Measurements from ENCODE around the gene PAFAH1B1. TPM values are rescaled to one million over a fixed set of nuclear protein-coding genes. Genes with fewer than 3 reads are reported as not detected.

Gene PAFAH1B1
- total and polyA plus RNA-seq, 7 experiments from 2014 or later, result 15.8 to 156 (median 127) TPM

GRCh38 chr17:2705888-2706795 is 112.7 kb downstream of the PAFAH1B1 start:
- Mint-ChIP-seq H3K27ac (peak overlapping the region in 2 of 9 donors; percentile 59 to 69), H3K9me3 (no peaks in the 10 kb centered on the region)

GRCh38 chr17:2706911-2707510 is 113.6 kb downstream of the PAFAH1B1 start:
- Histone ChIP-seq H3K9me3 (ENCODE audit: control insufficient read depth in 2 of 3, low read length in 3 of 3) (no peaks in the 10 kb centered on the region), H3K36me3 (ENCODE audit: control insufficient read depth in 2 of 3, insufficient read depth in 3 of 3, low read length in 3 of 3) (peaks cover 0 to 27% (median 7%) of the 10 kb centered on the region in 3 experiments), H3K4me3 (ENCODE audit: low read length) (no peak overlapping the region), H3K4me1 (ENCODE audit: control insufficient read depth in 2 of 2, insufficient read depth in 2 of 2, low read length in 2 of 2) (peaks cover 23 to 30% of the 10 kb centered on the region in 2 donors), H3K27me3 (ENCODE audit: control insufficient read depth in 2 of 2, insufficient read depth in 2 of 2, low read length in 2 of 2) (no peaks in the 10 kb centered on the region), H3K27ac (ENCODE audit: low read depth, low read length) (no peak overlapping the region)
- ChIA-PET CTCF (interaction anchor here (0.6 kb wide), 1 partner anchor 1145 kb away, joined by 3 read pairs; no protein-coding TSS in a partner anchor), POLR2A (no interaction called here)
- no peaks in the 10 kb centered on the region for H3K9me3 Mint-ChIP-seq
- no peak overlapping the region for H3K4me3 Mint-ChIP-seq
- DNase-seq, result no peak
- H3K27me3 Mint-ChIP-seq, result no peaks in the 10 kb centered on the region
- intact Hi-C loops (cut with micrococcal nuclease), result no loop called here
- H3K27ac Mint-ChIP-seq, result no peak overlapping the region
- no peak for ATAC-seq
- peaks cover 0 to 14% (median 0%) of the 10 kb centered on the region in 5 donors for H3K36me3 Mint-ChIP-seq
- H3K4me1 Mint-ChIP-seq, result peaks cover 29 to 44% (median 38%) of the 10 kb centered on the region in 7 donors

More at GRCh38 chr17:2705888-2706795, 112.7 kb downstream of the PAFAH1B1 start:
- H3K27me3 ChIP-seq (ENCODE audit: control insufficient read depth in 2 of 2, insufficient read depth in 2 of 2, low read length in 2 of 2), result no peaks in the 10 kb centered on the region
- Mint-ChIP-seq H3K27me3 (no peaks in the 10 kb centered on the region), H3K36me3 (peaks cover 0 to 14% (median 0%) of the 10 kb centered on the region in 5 donors), H3K4me1 (peaks cover 27 to 42% (median 37%) of the 10 kb centered on the region in 7 donors), H3K4me3 (no peak overlapping the region)
- no peak for ATAC-seq
- DNase-seq, result no peak
- intact Hi-C loops (cut with micrococcal nuclease), result no loop called here
- no peak overlapping the region for H3K4me3 ChIP-seq (ENCODE audit: low read length)
- peaks cover 22 to 28% of the 10 kb centered on the region in 2 donors for H3K4me1 ChIP-seq (ENCODE audit: control insufficient read depth in 2 of 2, insufficient read depth in 2 of 2, low read length in 2 of 2)
- H3K9me3 ChIP-seq (ENCODE audit: control insufficient read depth in 2 of 3, low read length in 3 of 3), result no peaks in the 10 kb centered on the region
- peaks cover 0 to 36% (median 7%) of the 10 kb centered on the region in 3 experiments for H3K36me3 ChIP-seq (ENCODE audit: control insufficient read depth in 2 of 3, insufficient read depth in 3 of 3, low read length in 3 of 3)
- POLR2A ChIA-PET, result no interaction called here
- CTCF ChIA-PET, result interaction anchor here (0.6 kb wide), 1 partner anchor 1146 kb away, joined by 3 read pairs; no protein-coding TSS in a partner anchor
- H3K27ac ChIP-seq (ENCODE audit: low read depth, low read length), result no peak overlapping the region

GRCh38 chr17:2707721-2708584 is 114.5 kb downstream of the PAFAH1B1 start:
- Histone ChIP-seq H3K9me3 (ENCODE audit: control insufficient read depth in 2 of 3, low read length in 3 of 3) (no peaks in the 10 kb centered on the region), H3K27ac (ENCODE audit: low read depth, low read length) (no peak overlapping the region), H3K4me3 (ENCODE audit: low read length) (no peak overlapping the region), H3K36me3 (ENCODE audit: control insufficient read depth in 2 of 3, insufficient read depth in 3 of 3, low read length in 3 of 3) (peaks cover 0 to 18% (median 7%) of the 10 kb centered on the region in 3 experiments), H3K4me1 (ENCODE audit: control insufficient read depth in 2 of 2, insufficient read depth in 2 of 2, low read length in 2 of 2) (peaks cover 22 to 36% of the 10 kb centered on the region in 2 donors), H3K27me3 (ENCODE audit: control insufficient read depth in 2 of 2, insufficient read depth in 2 of 2, low read length in 2 of 2) (no peaks in the 10 kb centered on the region)
- peaks cover 0 to 6% (median 0%) of the 10 kb centered on the region in 5 donors for H3K36me3 Mint-ChIP-seq
- no peaks in the 10 kb centered on the region for H3K27me3 Mint-ChIP-seq
- H3K27ac Mint-ChIP-seq, result no peak overlapping the region
- H3K4me3 Mint-ChIP-seq, result peak overlapping the region in 1 of 10 donors; percentile 66
- H3K9me3 Mint-ChIP-seq, result no peaks in the 10 kb centered on the region
- H3K4me1 Mint-ChIP-seq, result peaks cover 36 to 52% (median 45%) of the 10 kb centered on the region in 7 donors
- ChIA-PET CTCF (no interaction called here), POLR2A (no interaction called here)
- ATAC-seq, result no peak
- no peak for DNase-seq
- intact Hi-C loops (cut with micrococcal nuclease), result no loop called here

GRCh38 chr17:2708585-2709182 is 115.2 kb downstream of the PAFAH1B1 start:
- no peak overlapping the region for H3K4me3 ChIP-seq (ENCODE audit: low read length)
- Mint-ChIP-seq H3K4me3 (peak overlapping the region in 7 of 10 donors; percentile 8 to 91 (median 85)), H3K27ac (peak overlapping the region in 2 of 9 donors; percentile 24 to 65), H3K4me1 (peaks cover 38 to 54% (median 45%) of the 10 kb centered on the region in 7 donors), H3K9me3 (no peaks in the 10 kb centered on the region), H3K36me3 (peaks cover 0 to 3% (median 0%) of the 10 kb centered on the region in 5 donors), H3K27me3 (no peaks in the 10 kb centered on the region)
- no peak for DNase-seq
- intact Hi-C loops (cut with micrococcal nuclease), result no loop called here
- ChIA-PET POLR2A (no interaction called here), CTCF (no interaction called here)
- H3K4me1 ChIP-seq (ENCODE audit: control insufficient read depth in 2 of 2, insufficient read depth in 2 of 2, low read length in 2 of 2), result peaks cover 22 to 36% of the 10 kb centered on the region in 2 donors
- no peaks in the 10 kb centered on the region for H3K27me3 ChIP-seq (ENCODE audit: control insufficient read depth in 2 of 2, insufficient read depth in 2 of 2, low read length in 2 of 2)
- no peak for ATAC-seq
- peaks cover 0 to 10% (median 2%) of the 10 kb centered on the region in 3 experiments for H3K36me3 ChIP-seq (ENCODE audit: control insufficient read depth in 2 of 3, insufficient read depth in 3 of 3, low read length in 3 of 3)
- H3K27ac ChIP-seq (ENCODE audit: low read depth, low read length), result no peak overlapping the region
- no peaks in the 10 kb centered on the region for H3K9me3 ChIP-seq (ENCODE audit: control insufficient read depth in 2 of 3, low read length in 3 of 3)

- H3K4me1 ChIP-seq (ENCODE audit: control insufficient read depth in 2 of 2, insufficient read depth in 2 of 2, low read length in 2 of 2), result peaks cover 22 to 36% of the 10 kb centered on the region in 2 donors
Measured at GRCh38 chr17:2709183-2709661, 115.8 kb downstream of the PAFAH1B1 start.

More at GRCh38 chr17:2709183-2709661, 115.8 kb downstream of the PAFAH1B1 start:
- Mint-ChIP-seq H3K9me3 (no peaks in the 10 kb centered on the region), H3K27me3 (no peaks in the 10 kb centered on the region), H3K4me3 (peak overlapping the region; percentile 18 to 91 (median 85)), H3K27ac (peak overlapping the region in 5 of 9 donors; percentile 25 to 88 (median 55)), H3K36me3 (peaks cover 0 to 3% (median 0%) of the 10 kb centered on the region in 5 donors), H3K4me1 (peaks cover 39 to 56% (median 45%) of the 10 kb centered on the region in 7 donors)
- H3K36me3 ChIP-seq (ENCODE audit: control insufficient read depth in 2 of 3, insufficient read depth in 3 of 3, low read length in 3 of 3), result peaks cover 0 to 5% (median 0%) of the 10 kb centered on the region in 3 experiments
- POLR2A ChIA-PET, result no interaction called here
- DNase-seq (no peak), ATAC-seq (no peak)
- intact Hi-C loops (cut with micrococcal nuclease), result no loop called here
- H3K27ac ChIP-seq (ENCODE audit: low read depth, low read length), result no peak overlapping the region
- H3K9me3 ChIP-seq (ENCODE audit: control insufficient read depth in 2 of 3, low read length in 3 of 3), result no peaks in the 10 kb centered on the region
- CTCF ChIA-PET, result interaction anchor here (0.7 kb wide), 1 partner anchor 78 kb away, joined by 4 read pairs; no protein-coding TSS in a partner anchor
- H3K27me3 ChIP-seq (ENCODE audit: control insufficient read depth in 2 of 2, insufficient read depth in 2 of 2, low read length in 2 of 2), result no peaks in the 10 kb centered on the region
- no peak overlapping the region for H3K4me3 ChIP-seq (ENCODE audit: low read length)
